ENCODE results near the gene CXXC5.

Gene CXXC5

GRCh38 chr5:139702548-139702947, 54.4 kb downstream of the CXXC5 start:
- TF ChIP-seq CTCF (IDR thresholded peaks at IDR 0.05; ENCODE audit: insufficient read depth, low read depth, low read length, missing control alignments) = no peak
- no peak overlapping the region for H3K4me3 ChIP-seq (ENCODE audit: low read length)
- no peak for DNase-seq (ENCODE audit: low read depth)

- H3K4me3 ChIP-seq (ENCODE audit: low read length) = no peak overlapping the region
- TF ChIP-seq CTCF (IDR thresholded peaks at IDR 0.05; ENCODE audit: insufficient read depth, low read depth, low read length, missing control alignments) = no peak
- no peak for DNase-seq (ENCODE audit: low read depth)
Observed at GRCh38 chr5:139704748-139705147, 56.6 kb downstream of the CXXC5 start.

- no peak for TF ChIP-seq CTCF (IDR thresholded peaks at IDR 0.05; ENCODE audit: insufficient read depth, low read depth, low read length, missing control alignments)
- no peak overlapping the region for H3K4me3 ChIP-seq (ENCODE audit: low read length)
- no peak for DNase-seq (ENCODE audit: low read depth)
Observed at GRCh38 chr5:139705191-139705590, 57.0 kb downstream of the CXXC5 start.

GRCh38 chr5:139705655-139706587, 57.8 kb downstream of the CXXC5 start:
- no peak overlapping the region for H3K4me3 ChIP-seq (ENCODE audit: low read length)
- no peak for DNase-seq (ENCODE audit: low read depth)
- no peak for TF ChIP-seq CTCF (IDR thresholded peaks at IDR 0.05; ENCODE audit: insufficient read depth, low read depth, low read length, missing control alignments)

DNA sequence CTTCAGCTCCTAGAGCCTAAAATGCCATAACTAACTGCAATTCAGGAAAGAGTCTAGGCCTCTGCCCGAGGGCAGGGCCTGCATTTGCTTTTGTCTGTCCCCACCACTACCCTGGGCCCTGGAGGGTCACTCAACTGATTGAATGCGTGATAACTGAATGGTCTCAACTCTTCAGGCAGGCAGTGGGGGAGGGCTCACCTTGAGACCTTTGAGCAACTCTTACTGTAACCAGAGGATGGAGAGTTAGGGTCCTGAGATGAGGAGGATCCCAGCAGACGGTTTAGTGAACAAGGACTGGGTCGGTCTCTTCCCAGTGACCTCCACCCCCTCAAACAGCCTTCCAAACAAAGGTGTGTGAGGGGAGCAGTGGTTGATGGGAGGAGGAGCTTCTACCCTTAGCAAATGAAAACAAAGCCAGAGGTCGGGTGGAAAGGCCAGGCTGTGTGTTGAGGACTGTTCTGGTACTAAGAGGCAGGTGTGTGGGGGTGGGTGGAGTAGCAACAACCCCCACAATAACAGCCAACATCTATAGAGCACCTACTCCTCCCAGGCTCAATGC, 59.4 kb downstream of the CXXC5 start:
- H3K4me3 ChIP-seq (ENCODE audit: low read length) = no peak overlapping the region
- DNase-seq (ENCODE audit: low read depth) = no peak
- no peak for TF ChIP-seq CTCF (IDR thresholded peaks at IDR 0.05; ENCODE audit: insufficient read depth, low read depth, low read length, missing control alignments)

GRCh38 chr5:139708434-139708861, 60.3 kb downstream of the CXXC5 start:
- no peak for TF ChIP-seq CTCF (IDR thresholded peaks at IDR 0.05; ENCODE audit: insufficient read depth, low read depth, low read length, missing control alignments)
- DNase-seq (ENCODE audit: low read depth) = no peak
- H3K4me3 ChIP-seq (ENCODE audit: low read length) = no peak overlapping the region

Measured in epithelial cell of esophagus (primary cell).